Calu3 (cell line): ENCODE measurements around the gene PDE9A. TPM values are rescaled to one million over a fixed set of nuclear protein-coding genes. Genes with fewer than 3 reads are reported as not detected.

ENCODE experiments used
- BruUV-seq: library from RNA; stranded (reverse); fragments of 400-500 nt; replicated peaks from 2 replicates; lab custom pipeline; 2021; lab: Mats Ljungman, UMichigan
- CTCF ChIA-PET: fragments of 300-600 bp; sonication (Branson Sonifier 250); formaldehyde crosslinking; loops from one replicate; lab custom pipeline; 2022; ENCODE audit warnings: antibody characterized with exemption; lab: Charles Lee
- DNase-seq: peaks from one replicate; pipeline ENCODE4 v3.0.0; 2022
- H3K27ac Mint-ChIP-seq: one replicate; pipeline ENCODE4 v1.8.0; 2022; ENCODE audit warnings: mixed read lengths; ENCODE audit not compliant: unreplicated experiment
- H3K27me3 Mint-ChIP-seq: one replicate; pipeline ENCODE4 v1.8.0; 2022; ENCODE audit warnings: mixed read lengths; ENCODE audit not compliant: unreplicated experiment
- H3K36me3 Mint-ChIP-seq: one replicate; pipeline ENCODE4 v1.8.0; 2022; ENCODE audit warnings: mild to moderate bottlenecking, moderate library complexity, mixed read lengths; ENCODE audit not compliant: insufficient read depth, unreplicated experiment
- H3K4me1 Mint-ChIP-seq: one replicate; pipeline ENCODE4 v1.8.0; 2022; ENCODE audit warnings: mild to moderate bottlenecking, low read depth, mixed read lengths; ENCODE audit not compliant: unreplicated experiment
- H3K4me3 Mint-ChIP-seq: one replicate; pipeline ENCODE4 v1.8.0; 2022; ENCODE audit warnings: mild to moderate bottlenecking, low read depth, moderate library complexity, mixed read lengths; ENCODE audit not compliant: unreplicated experiment
- H3K9me3 Mint-ChIP-seq: one replicate; pipeline ENCODE4 v1.8.0; 2022; ENCODE audit warnings: low read depth, mixed read lengths; ENCODE audit not compliant: unreplicated experiment
- intact Hi-C: fragments of 100-400 bp; cut with micrococcal nuclease; formaldehyde crosslinking; loops from one replicate; pipeline ENCODE4 v1.10.0; 2022; ENCODE audit not compliant: unreplicated experiment
- total RNA-seq: library from RNA; stranded (reverse); gene quantifications from 2 replicates; pipeline ENCODE4 v1.2.3, GENCODE V29; 2022
- TF ChIP-seq, protein P1 (sequence below): fragments of 200-600 bp; IDR thresholded peaks from one replicate; pipeline ENCODE4 v1.8.0; 2022; ENCODE audit warnings: antibody characterized with exemption; ENCODE audit not compliant: unreplicated experiment

Gene PDE9A
- total RNA-seq, 1 experiment from 2014 or later: 10.9 TPM

DNA sequence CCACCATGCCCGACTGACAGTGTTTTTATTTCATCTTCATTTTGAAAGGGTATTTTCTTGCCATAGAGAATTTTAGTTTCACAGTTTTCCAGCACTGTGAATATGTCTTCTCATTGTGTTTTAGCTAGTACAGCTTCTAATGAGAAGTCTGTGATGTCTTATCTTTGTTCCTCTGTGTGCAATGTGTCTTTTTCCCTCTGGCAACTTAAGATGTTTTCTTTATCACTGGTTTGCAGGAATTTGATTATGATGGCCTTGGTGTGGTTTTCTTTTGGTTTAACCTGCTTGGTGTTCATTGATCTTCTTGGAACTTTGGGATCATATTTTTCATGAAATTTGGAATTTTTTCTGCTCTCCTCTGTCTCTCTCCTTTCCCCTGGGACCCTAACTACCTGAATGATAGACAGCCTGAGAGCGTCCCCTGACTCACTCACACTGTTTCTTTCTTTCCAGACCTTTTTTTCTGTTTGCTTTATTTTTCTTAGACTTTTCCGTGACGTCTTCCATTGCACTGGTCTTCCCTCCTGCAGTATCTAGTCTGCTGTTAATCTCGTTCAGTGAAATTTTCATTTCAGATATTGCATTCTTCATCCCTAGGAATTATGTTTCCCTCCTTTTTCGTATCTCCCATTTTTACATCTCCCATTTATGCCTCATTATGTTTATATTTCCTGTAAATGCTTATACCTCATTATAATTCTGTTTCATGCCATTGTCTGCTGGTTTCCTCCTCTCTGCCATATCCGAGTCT, 48.5 kb downstream of the PDE9A start:
- Mint-ChIP-seq H3K4me1 (no peaks in the 10 kb centered on the region), H3K9me3 (peaks cover 5% of the 10 kb centered on the region), H3K27ac (no peak overlapping the region), H3K27me3 (no peaks in the 10 kb centered on the region), H3K36me3 (peaks cover 6% of the 10 kb centered on the region), H3K4me3 (no peak overlapping the region)
- CTCF ChIA-PET: no interaction called here
- DNase-seq: no peak
- TF ChIP-seq, protein P1, sequence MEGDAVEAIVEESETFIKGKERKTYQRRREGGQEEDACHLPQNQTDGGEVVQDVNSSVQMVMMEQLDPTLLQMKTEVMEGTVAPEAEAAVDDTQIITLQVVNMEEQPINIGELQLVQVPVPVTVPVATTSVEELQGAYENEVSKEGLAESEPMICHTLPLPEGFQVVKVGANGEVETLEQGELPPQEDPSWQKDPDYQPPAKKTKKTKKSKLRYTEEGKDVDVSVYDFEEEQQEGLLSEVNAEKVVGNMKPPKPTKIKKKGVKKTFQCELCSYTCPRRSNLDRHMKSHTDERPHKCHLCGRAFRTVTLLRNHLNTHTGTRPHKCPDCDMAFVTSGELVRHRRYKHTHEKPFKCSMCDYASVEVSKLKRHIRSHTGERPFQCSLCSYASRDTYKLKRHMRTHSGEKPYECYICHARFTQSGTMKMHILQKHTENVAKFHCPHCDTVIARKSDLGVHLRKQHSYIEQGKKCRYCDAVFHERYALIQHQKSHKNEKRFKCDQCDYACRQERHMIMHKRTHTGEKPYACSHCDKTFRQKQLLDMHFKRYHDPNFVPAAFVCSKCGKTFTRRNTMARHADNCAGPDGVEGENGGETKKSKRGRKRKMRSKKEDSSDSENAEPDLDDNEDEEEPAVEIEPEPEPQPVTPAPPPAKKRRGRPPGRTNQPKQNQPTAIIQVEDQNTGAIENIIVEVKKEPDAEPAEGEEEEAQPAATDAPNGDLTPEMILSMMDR: no peak
- BruUV-seq: no TSS peak
- intact Hi-C loops: no loop called here

DNA sequence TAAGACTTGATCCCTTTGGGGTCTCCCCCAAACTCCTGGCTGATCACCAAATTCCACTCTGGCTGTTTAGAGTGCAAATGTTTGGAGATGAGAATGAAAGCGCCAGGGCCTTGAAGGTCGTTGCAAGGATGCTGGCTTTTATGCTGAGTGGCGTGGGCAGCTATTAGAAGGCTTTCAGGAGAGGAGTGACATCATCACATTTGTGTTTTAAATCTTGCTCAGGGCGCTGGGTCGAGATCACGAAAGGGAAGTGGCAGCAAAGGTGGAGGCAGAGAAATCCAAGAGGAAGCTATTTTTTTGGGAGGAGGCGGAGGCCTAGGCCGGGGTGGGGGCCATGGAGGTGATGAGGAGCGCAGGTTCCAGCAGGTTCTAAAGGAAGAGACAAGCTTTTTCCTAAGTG, 49.3 kb downstream of the PDE9A start:
- Mint-ChIP-seq H3K27ac (no peak overlapping the region), H3K27me3 (no peaks in the 10 kb centered on the region), H3K9me3 (peaks cover 5% of the 10 kb centered on the region), H3K4me1 (no peaks in the 10 kb centered on the region), H3K4me3 (no peak overlapping the region), H3K36me3 (peaks cover 6% of the 10 kb centered on the region)
- TF ChIP-seq, protein P1: no peak
- BruUV-seq: no TSS peak
- no peak for DNase-seq
- intact Hi-C loops: no loop called here
- CTCF ChIA-PET: no interaction called here

DNA sequence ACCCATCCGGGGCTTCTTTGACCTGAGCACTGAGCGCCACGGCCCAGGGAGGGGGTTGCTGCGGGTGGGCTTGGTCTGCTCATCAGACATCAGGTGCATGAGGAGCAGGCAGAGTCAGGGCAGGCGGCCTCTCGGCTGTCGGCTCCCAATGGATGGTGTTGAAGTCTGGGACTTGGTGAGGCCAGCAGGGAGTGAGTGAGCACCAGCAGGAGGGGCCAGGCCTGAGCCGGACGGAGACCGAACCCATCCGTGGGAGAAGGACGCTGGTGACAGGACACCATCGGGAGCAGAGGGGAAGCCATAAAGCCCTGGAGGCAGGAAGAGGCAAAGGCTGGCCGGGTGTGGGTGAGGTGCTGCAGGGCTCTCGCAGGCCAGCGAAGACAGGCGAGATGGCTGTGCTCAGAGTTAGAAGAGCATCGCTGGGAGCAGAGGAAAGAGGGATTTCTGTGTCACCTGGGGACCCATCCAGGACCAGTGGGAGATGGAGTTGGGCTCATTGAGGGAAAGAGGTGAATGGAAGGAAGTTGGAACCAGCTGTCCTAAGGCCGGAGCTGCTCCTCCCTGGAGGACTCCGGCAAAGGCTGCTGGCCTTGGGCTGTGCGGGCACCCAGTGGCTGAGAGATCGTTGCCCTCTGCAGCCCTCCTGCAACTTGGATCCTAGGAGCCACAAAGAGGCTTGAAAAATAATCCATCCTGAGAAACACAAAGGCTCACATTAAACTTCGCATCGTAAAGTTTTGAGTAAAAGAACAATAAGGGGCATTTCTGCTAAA, 49.9 kb downstream of the PDE9A start:
- TF ChIP-seq, protein P1: no peak
- H3K36me3 Mint-ChIP-seq: peaks cover 6% of the 10 kb centered on the region
- H3K27ac Mint-ChIP-seq: no peak overlapping the region
- H3K4me3 Mint-ChIP-seq: no peak overlapping the region
- DNase-seq: no peak
- intact Hi-C loops: no loop called here
- no peaks in the 10 kb centered on the region for H3K27me3 Mint-ChIP-seq
- CTCF ChIA-PET: no interaction called here
- BruUV-seq: no TSS peak
- no peaks in the 10 kb centered on the region for H3K4me1 Mint-ChIP-seq
- H3K9me3 Mint-ChIP-seq: peaks cover 5% of the 10 kb centered on the region

DNA sequence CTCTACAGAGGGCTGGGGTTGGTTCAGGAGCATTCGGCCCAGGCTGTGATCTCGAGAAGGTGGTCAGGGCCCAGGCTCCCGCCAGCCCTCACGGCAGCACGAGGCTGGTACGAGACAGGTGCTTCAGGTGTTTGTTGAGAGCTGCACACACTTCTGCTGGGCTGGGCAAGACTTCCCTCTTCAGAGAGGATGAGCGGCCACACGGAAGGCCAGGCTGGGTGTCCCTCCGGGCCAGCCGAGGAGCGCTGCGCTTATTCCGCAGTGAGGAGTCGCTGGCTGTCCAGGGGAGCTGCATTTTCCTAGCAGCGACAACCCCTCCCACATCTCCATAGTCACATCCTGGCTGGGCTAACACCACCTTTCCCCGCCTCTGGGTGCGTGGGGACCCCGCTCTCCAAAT, 50.5 kb downstream of the PDE9A start:
- BruUV-seq: no TSS peak

More for the DNA sequence above, 50.5 kb downstream of the PDE9A start:
- no peaks in the 10 kb centered on the region for H3K4me1 Mint-ChIP-seq
- H3K27me3 Mint-ChIP-seq: no peaks in the 10 kb centered on the region
- no peak overlapping the region for H3K4me3 Mint-ChIP-seq
- intact Hi-C loops: no loop called here
- no peak for DNase-seq
- peaks cover 5% of the 10 kb centered on the region for H3K9me3 Mint-ChIP-seq
- peaks cover 6% of the 10 kb centered on the region for H3K36me3 Mint-ChIP-seq
- TF ChIP-seq, protein P1: no peak
- no peak overlapping the region for H3K27ac Mint-ChIP-seq
- CTCF ChIA-PET: no interaction called here
